ENCODE results near the gene RIT2. TPM values are rescaled to one million over a fixed set of nuclear protein-coding genes. Genes with fewer than 3 reads are reported as not detected.

The RIT2 gene
- total and polyA plus RNA-seq, 8 donors, result not detected

GRCh38 chr18:43141208-43141607, 25.7 kb upstream of the RIT2 start:
- no peak for DNase-seq
- TF ChIP-seq EP300 (IDR thresholded peaks at IDR 0.05), result no peak
- no peak for TF ChIP-seq POLR2A (IDR thresholded peaks at IDR 0.05)
- TF ChIP-seq POLR2AphosphoS5 (IDR thresholded peaks at IDR 0.05), result no peak
- TF ChIP-seq CTCF (IDR thresholded peaks at IDR 0.05), result no peak
- Histone ChIP-seq H3K9me3 (no peaks in the 10 kb centered on the region), H3K27me3 (no peaks in the 10 kb centered on the region), H3K27ac (no peak overlapping the region), H3K4me3 (no peak overlapping the region), H3K36me3 (no peaks in the 10 kb centered on the region), H3K4me1 (no peaks in the 10 kb centered on the region)
- WGBS, 5 donors, result 29 to 39% (median 33%) methylated on average over 2 of the region's 2 CpGs
- intact Hi-C loops (cut with DNase I; ENCODE audit: low total_unique reads), result no loop called here

DNA sequence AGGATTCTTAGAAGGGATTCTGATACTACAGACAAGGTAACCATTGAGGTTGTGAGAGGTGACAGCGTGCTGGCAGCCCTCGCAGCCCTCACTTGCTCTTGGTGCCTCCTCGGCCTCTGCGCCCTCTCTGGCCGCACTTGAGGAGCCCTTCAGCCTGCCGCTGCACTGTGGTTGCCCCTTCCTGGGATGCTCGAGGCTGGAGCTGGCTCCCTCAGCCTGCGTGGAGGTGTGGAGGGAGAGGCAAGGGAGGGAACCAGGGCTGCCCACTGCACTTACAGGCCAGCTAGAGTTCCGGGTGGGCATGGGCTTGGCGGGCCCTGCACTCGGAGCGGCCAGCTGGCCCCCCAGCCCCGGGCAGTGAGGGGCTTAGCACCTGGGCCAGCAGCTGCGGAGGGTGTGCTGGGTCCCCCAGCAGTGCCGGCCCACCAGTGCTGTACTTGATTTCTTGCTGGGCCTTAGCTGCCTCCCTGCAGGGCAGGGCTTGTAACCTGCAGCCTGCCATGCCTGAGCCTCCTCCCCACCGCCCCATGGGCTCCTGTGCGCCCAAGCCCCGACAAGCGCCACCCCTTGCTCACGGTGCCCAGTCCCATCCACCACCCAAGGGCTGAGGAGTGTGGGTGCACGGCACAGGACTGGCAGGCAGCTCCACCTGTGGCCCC, 23.9 kb upstream of the RIT2 start:
- DNase-seq, result no peak

DNA sequence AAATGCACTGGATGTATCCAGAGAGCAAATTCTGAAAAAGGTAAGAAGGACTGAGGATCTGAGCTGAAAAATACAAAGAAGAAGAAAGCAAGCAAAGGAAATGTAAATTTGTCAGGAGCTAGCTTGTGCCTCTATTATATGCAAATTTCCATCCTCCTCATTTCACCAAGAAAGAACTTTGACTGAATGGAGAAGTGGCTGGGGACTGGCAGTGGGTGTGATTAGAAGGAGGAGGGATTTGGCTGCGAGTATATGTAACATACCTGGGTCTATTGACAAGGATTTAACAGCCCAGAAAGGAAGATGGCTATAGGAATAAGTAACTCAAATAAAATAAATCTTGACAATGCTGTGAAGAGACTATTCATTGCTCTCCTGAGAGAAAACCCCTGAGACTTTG, 19.4 kb upstream of the RIT2 start:
- Histone ChIP-seq H3K27ac (no peak overlapping the region), H3K36me3 (no peaks in the 10 kb centered on the region), H3K27me3 (no peaks in the 10 kb centered on the region), H3K9me3 (no peaks in the 10 kb centered on the region), H3K4me3 (no peak overlapping the region), H3K4me1 (no peaks in the 10 kb centered on the region)
- TF ChIP-seq POLR2A (IDR thresholded peaks at IDR 0.05), result no peak
- TF ChIP-seq CTCF (IDR thresholded peaks at IDR 0.05), result no peak
- TF ChIP-seq EP300 (IDR thresholded peaks at IDR 0.05), result no peak
- no peak for TF ChIP-seq POLR2AphosphoS5 (IDR thresholded peaks at IDR 0.05)
- 58 to 90% (median 78%) methylated on average over 1 of the region's 1 CpG for WGBS, 5 donors
- DNase-seq, result no peak
- intact Hi-C loops (cut with DNase I; ENCODE audit: low total_unique reads), result no loop called here

More for the DNA sequence above, 23.9 kb upstream of the RIT2 start:
- no peak for TF ChIP-seq EP300 (IDR thresholded peaks at IDR 0.05)
- TF ChIP-seq POLR2A (IDR thresholded peaks at IDR 0.05), result no peak
- no peak for TF ChIP-seq CTCF (IDR thresholded peaks at IDR 0.05)
- no peak for TF ChIP-seq POLR2AphosphoS5 (IDR thresholded peaks at IDR 0.05)
- H3K9me3 ChIP-seq, result no peaks in the 10 kb centered on the region
- H3K4me1 ChIP-seq, result no peaks in the 10 kb centered on the region
- no peak overlapping the region for H3K27ac ChIP-seq
- no peak overlapping the region for H3K4me3 ChIP-seq
- no peaks in the 10 kb centered on the region for H3K27me3 ChIP-seq
- 77 to 97% (median 89%) methylated on average over 5 to 21 of the region's 21 CpGs for WGBS, 5 donors
- H3K36me3 ChIP-seq, result no peaks in the 10 kb centered on the region
- intact Hi-C loops (cut with DNase I; ENCODE audit: low total_unique reads), result no loop called here

GRCh38 chr18:43130716-43131260, 15.3 kb upstream of the RIT2 start:
- 53 to 65% (median 57%) methylated on average over 5 of the region's 5 CpGs for WGBS, 5 donors
- no peaks in the 10 kb centered on the region for H3K36me3 ChIP-seq
- no peaks in the 10 kb centered on the region for H3K4me1 ChIP-seq
- no peaks in the 10 kb centered on the region for H3K9me3 ChIP-seq
- no peak overlapping the region for H3K4me3 ChIP-seq
- no peak for DNase-seq
- intact Hi-C loops (cut with DNase I; ENCODE audit: low total_unique reads), result no loop called here
- TF ChIP-seq POLR2AphosphoS5 (IDR thresholded peaks at IDR 0.05) (no peak), EP300 (IDR thresholded peaks at IDR 0.05) (no peak), POLR2A (IDR thresholded peaks at IDR 0.05) (no peak), CTCF (IDR thresholded peaks at IDR 0.05) (no peak)
- no peak overlapping the region for H3K27ac ChIP-seq
- H3K27me3 ChIP-seq, result no peaks in the 10 kb centered on the region
